HG02623 (cell line): Measurements from ENCODE around the gene AVP.
"Not testable (repeated sequence)": the region's sequence is repeated elsewhere in the genome, so short reads cannot be mapped to it uniquely, and the experiment has no call there.

Source experiments
- ATAC-seq: cut with Tn5 transposase; IDR thresholded peaks from one replicate; pipeline ENCODE4 v1.9.1; 2021; ENCODE audit warnings: moderate library complexity; ENCODE audit not compliant: unreplicated experiment

The AVP gene

GRCh38 chr20:3084283-3084985 lies at the start of gene AVP:
Gene AVP, minus strand, starts transcription at chr20:3084724. Its CDS starts 50 bp downstream, at chr20:3084674.
- ATAC-seq = no peak

- ATAC-seq = no peak
Measured at GRCh38 chr20:3134151-3134550, 49.6 kb upstream of the AVP start.

- ATAC-seq = no peak
Measured at GRCh38 chr20:3133155-3133554, 48.6 kb upstream of the AVP start.

- ATAC-seq = no peak
Measured at GRCh38 chr20:3130051-3130600, 45.6 kb upstream of the AVP start.

- ATAC-seq = no peak
Measured at GRCh38 chr20:3129094-3129493, 44.6 kb upstream of the AVP start.

- no peak for ATAC-seq
Measured at GRCh38 chr20:3128275-3128984, 43.9 kb upstream of the AVP start.

- no peak for ATAC-seq
Measured at GRCh38 chr20:3126527-3126859, 42.0 kb upstream of the AVP start.

- not testable (repeated sequence) for ATAC-seq
Measured at GRCh38 chr20:3125776-3126526, 41.4 kb upstream of the AVP start.

- ATAC-seq = not testable (repeated sequence)
Measured at GRCh38 chr20:3124773-3125560, 40.4 kb upstream of the AVP start.

- ATAC-seq = not testable (repeated sequence)
Measured at GRCh38 chr20:3124163-3124562, 39.6 kb upstream of the AVP start.

- no peak for ATAC-seq
Measured at GRCh38 chr20:3123542-3123941, 39.0 kb upstream of the AVP start.

GRCh38 chr20:3121955-3122610 lies 37.6 kb upstream of the AVP start:
- ATAC-seq = no peak

GRCh38 chr20:3121271-3121911 lies 36.9 kb upstream of the AVP start:
- ATAC-seq = no peak

GRCh38 chr20:3119044-3119443 lies 34.5 kb upstream of the AVP start:
- no peak for ATAC-seq

- not testable (repeated sequence) for ATAC-seq
Measured at GRCh38 chr20:3117839-3118379, 33.4 kb upstream of the AVP start.

GRCh38 chr20:3116341-3116740 lies 31.8 kb upstream of the AVP start:
- no peak for ATAC-seq

GRCh38 chr20:3115190-3116107 lies 30.9 kb upstream of the AVP start:
- no peak for ATAC-seq

- ATAC-seq = no peak
Measured at GRCh38 chr20:3111995-3112394, 27.5 kb upstream of the AVP start.
